ENCODE data around the gene NRDC.

Gene NRDC

GRCh38 chr1:51758310-51758709 lies 120.2 kb downstream of the NRDC start:
- no peak for DNase-seq (ENCODE audit: low read depth)

DNA sequence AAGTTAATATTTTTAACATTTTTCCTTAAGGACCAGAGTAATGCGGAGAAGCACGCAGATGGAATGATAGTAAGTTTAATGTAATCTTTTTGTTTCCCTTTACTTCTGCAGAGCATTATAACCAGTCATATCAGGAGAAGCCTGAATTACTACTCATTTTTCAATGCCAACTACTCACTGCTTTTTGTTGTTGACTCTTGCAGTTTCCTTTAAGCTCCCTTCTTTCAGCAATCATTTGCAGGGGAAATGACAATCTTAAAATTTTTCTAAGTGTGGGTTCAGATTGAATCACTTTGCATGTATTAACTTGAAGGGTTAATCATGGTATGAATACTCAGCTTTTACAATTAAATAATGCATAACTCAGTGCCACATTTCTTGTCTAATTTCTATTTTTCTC lies 122.2 kb downstream of the NRDC start:
- DNase-seq (ENCODE audit: low read depth) = no peak

DNA sequence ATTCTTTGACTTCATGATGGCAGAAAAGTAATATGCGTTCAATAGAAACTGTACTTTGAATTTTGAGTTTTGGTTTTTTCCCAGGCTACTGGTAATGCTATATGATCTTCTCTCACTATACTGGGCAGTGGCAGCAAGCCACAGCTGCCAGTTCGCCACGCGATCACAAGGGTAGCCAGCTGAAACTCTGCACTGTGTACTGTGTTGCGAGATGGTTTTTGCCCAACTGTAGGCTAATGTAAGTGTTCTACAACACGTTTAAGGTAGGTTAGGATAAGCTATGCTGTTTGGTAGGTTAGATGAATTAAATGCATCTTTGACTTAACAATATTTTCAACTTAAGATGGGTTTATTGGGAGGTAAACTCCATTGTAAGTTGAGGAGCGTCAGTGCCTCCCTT lies 123.1 kb downstream of the NRDC start:
- no peak for DNase-seq (ENCODE audit: low read depth)

- DNase-seq (ENCODE audit: low read depth) = no peak
Measured at GRCh38 chr1:51754666-51755065, 123.9 kb downstream of the NRDC start.

- DNase-seq (ENCODE audit: low read depth) = no peak
Measured at GRCh38 chr1:51753969-51754368, 124.6 kb downstream of the NRDC start.

DNA sequence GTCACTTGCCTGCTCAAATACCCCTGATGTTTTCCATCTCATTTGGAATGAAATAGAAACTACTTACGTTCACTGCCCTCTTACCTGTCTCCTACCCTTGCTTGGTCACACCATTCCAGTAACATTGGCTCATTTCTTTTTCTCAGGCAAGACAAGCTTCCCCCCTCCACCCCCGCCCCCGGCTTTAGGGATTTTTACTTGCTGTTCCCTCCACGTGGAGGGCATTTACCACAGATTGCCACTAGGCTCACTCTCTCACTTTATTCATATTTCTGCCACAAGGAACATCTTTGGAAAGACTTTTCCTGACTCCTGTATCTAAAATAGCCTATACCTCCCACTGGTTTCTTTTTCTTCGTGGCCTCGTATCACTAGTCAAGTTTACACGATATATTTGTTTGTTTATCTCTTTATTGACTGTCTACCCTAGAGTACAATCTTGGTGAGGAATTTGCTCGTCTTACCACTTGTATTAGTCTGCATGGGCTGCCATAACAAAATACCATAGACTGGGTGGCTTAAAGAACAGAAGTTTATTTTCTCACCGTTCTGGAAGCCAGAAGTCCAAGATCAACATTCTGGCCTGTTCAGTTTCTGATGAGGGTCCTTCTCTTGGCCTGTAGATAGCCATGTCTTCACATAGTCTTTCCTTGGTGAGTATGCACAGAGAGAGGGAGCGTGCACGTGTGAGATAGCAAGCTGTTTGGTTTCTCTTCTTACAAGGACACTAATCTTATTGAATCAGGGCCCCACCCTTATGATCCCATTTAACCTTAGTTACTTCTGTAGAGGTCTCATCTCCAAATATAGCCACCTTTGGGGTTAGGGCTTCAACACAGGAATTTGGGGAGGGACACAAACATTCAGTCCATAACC lies 126.2 kb downstream of the NRDC start:
- no peak for DNase-seq (ENCODE audit: low read depth)

- DNase-seq (ENCODE audit: low read depth) = no peak
Measured at GRCh38 chr1:51750729-51751128, 127.8 kb downstream of the NRDC start.

GRCh38 chr1:51750218-51750617 lies 128.3 kb downstream of the NRDC start:
- no peak for DNase-seq (ENCODE audit: low read depth)

- DNase-seq (ENCODE audit: low read depth) = no peak
Measured at GRCh38 chr1:51749151-51749550, 129.4 kb downstream of the NRDC start.

GRCh38 chr1:51745304-51745570 lies 133.3 kb downstream of the NRDC start:
- no peak for DNase-seq (ENCODE audit: low read depth)

DNA sequence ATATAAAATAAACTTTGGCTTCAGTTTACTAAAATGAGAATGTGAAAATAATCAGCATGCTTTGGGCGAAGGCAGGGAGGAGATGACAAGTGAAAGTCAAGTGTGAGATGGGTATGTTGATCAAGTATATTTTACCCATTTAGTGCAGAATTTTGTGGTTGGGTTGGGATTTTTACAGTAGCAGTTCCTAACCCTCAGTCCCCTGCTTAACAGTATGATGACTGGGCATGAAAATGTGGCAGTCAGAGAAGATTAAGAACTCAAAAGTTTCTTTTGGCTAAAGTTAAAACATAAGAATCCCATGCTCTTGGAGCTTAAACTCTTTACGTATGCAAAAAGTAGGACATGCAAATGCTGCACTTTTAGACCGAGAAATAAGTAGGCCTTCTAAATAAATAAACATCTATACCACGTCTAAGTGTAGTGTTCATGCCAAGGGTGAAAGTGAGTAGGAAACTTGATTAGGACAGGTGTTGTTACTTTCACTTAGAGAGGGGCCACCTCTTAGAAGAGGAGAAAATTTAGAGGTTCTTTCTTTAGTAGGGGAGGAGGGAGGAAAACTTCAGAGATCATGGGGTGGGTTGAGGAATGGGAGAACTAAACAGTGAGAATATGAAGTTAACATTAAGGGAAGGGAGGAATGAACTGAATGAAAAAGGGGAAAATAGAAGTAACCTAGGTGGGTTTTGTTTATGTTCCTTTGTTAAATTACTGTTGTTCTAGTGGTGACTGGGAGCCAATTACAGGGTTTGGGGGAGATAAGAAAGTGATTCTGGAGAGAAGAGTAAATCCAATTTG lies 133.8 kb downstream of the NRDC start:
- DNase-seq (ENCODE audit: low read depth) = no peak

- no peak for DNase-seq (ENCODE audit: low read depth)
Measured at GRCh38 chr1:51741121-51741681, 137.3 kb downstream of the NRDC start.

GRCh38 chr1:51740652-51741051 lies 137.9 kb downstream of the NRDC start:
- DNase-seq (ENCODE audit: low read depth) = no peak
